ENCODE results near the gene CMTR2.

The CMTR2 gene

DNA sequence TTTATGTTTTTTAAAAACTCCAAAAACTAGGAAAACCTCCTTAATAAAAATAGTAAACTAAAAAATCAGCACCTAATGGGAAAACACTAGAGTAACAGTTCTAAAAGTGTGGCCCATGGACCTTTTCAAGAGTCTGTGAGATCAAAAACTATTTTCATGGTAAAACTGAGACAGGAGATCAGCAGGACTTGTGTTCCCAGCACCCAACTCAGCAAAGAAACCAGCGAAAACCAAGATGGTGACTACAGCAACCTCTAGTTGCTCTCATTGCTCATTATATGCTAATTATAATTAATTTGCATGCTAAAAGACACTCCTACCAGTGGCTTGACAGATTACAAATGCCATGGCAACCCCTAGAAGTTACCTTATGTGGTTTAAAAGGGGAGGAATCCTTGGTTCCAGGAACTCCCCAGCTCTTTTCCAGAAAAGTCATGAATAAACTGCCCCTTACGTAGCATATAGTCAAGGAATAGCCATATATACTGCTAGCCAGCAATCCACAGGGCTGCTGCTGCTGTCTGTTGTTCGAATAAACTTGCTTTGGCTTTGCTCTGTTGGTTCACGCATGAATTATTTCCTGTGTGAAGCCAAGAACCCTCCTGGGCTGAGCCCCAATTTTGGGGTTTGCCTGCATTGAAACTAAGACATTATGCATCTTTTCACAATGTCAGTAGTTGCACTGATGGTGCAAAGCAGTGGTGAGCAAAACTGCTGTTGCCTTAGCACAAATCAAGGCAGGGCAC lies 12.4 kb downstream of the CMTR2 start:
- no peak for DNase-seq (ENCODE audit: low read depth in 2 of 2)

DNA sequence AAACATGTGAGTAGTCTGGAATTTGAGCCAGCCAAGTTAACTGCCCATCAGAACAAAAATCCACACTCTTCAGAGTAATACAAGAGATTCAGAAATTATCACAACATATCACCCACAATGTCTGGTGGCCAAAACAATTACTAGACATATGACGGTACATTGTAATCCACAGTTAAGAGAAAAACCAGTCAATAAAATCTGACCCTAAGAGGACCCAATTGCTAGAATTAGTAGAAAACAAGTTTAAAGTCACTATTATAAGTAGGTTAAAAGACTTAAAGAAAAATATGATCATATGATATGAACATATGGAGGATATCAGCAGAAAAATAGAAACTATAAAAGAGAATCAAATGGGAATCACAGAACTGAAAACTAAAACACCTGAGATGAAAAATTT lies 15.8 kb downstream of the CMTR2 start:
- DNase-seq (ENCODE audit: low read depth in 2 of 2) = no peak

DNA sequence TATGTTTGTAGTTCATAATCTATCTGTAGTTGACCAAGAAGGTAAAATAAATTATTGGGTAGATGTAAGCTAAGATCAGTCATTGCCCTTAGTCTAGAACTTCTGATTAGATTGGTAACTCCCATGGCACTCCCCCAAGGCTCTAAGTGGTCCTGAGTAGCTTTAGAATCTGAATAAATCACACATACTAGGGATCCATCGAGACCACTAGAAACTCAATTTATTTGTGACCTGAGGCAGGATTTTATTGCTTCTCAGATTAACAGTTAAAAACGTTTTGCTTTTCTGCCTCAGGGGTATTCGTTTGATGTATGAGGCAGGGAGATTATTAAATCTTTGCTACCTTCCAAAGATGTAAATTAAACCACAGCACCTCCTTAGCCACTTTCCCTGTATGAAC lies 24.9 kb downstream of the CMTR2 start:
- no peak for DNase-seq (ENCODE audit: low read depth in 2 of 2)

DNA sequence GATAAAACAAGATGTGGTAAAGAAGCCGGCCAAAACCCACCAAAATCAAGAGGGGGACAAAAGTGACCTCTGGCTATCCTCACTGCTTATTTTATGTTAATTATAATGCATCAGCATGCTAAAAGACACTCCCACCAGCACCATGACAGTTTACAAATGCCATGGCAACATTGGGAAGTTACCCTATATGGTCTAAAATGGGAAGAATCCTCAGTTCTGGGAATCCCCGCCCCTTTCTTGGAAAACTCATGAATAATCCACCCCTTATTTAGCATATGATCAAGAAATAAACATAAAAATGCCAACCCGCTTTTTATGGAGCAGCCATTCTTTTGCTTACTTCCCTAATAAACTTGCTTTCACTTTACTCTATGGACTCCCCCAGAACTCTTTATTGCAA lies 25.6 kb downstream of the CMTR2 start:
- DNase-seq (ENCODE audit: low read depth in 2 of 2) = no peak

DNA sequence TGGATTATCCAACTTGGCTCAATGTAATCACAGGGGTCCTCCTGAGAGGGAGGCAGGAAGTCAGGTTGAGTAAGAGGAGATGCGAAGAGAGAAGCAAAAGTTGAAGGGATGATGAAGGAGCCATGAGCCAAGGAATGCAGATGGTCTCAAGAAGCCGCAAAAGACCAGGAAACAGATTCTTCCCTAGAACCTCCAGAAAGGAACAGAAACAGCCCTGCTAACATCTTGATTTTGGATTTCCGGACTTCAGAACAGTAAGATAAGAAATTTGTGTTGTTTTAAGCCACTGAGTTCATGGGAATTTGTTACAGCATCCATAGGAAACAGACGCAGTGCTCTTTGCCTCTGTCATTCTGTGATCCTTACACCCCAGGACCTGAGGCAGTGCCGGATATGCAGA lies 26.8 kb downstream of the CMTR2 start:
- DNase-seq (ENCODE audit: low read depth in 2 of 2) = no peak

DNA sequence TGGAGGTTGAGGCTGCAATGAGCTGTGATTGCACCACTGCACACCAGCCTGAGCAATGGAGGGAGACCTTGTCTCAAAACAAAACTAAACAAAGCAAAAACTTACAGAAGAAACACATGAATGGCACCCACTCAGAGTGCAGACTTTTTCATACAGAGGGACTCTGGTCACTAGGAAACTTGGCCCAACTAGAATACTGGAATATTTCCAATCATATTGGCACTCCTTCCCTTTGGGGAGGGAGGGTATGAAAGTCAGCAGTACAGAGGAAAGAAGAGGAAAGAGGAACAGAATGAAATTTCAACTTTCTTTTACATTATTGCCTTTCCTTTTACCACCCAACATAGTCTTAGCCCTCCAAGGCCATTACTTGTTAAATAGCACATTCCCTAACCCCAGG lies 28.2 kb downstream of the CMTR2 start:
- DNase-seq (ENCODE audit: low read depth in 2 of 2) = no peak

DNA sequence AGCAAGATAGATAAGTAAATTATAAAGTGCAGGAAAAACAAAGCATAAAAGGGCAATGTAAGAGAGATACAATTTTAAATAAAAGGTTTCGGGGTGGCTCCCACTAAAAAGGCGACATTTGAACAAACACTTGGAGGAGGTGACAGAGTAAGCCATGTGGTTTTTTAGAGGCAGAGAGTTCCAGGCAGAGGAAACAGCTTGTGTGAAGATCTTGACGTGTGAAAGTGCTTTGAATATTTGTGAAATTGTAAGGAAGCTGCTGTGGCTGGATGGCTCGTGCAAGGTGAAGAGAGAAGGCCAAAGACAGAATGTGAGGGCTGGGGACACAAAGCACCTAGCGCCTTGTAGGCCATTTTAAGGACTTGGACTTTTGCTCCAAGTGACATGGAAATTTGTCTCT lies 30.1 kb downstream of the CMTR2 start:
- no peak for DNase-seq (ENCODE audit: low read depth in 2 of 2)

DNA sequence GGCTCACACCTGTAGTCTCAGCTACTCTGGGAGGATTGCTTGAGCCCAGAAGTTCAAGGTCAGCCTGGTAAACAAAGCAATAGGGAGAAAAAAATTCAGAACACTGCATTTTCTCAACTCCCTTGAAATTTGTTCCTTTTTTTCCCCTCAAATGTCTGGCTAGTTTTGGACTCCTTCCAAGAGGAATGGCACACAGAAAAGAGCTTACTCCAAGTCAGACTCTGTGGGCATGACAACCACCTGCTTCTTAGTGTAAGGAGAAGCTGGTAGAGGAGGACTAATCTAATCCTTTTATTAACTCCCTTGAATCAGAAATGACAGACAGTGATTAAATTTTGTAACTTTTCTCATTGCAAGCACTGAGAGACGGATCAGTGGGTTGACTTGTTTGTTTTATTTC lies 30.8 kb downstream of the CMTR2 start:
- no peak for DNase-seq (ENCODE audit: low read depth in 2 of 2)

DNA sequence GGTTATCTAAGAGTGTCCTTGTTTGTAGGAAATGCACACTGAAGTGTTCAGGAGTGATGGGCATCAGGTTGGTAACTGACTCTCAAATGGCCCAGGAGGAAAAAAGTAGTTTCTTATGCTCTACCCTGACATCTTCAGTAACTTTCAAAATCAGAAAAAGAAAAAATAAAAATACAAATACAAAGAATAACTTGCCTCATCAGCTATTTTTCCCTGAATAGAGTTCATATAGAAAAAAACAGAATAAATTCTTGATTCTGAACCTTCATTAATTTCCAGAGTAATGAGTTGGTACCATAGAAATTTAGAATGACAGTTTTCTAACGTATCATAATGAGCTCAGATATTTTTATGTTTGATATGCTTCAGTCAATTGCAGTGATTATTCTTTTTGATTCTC lies 31.4 kb downstream of the CMTR2 start:
- no peak for DNase-seq (ENCODE audit: low read depth in 2 of 2)

DNA sequence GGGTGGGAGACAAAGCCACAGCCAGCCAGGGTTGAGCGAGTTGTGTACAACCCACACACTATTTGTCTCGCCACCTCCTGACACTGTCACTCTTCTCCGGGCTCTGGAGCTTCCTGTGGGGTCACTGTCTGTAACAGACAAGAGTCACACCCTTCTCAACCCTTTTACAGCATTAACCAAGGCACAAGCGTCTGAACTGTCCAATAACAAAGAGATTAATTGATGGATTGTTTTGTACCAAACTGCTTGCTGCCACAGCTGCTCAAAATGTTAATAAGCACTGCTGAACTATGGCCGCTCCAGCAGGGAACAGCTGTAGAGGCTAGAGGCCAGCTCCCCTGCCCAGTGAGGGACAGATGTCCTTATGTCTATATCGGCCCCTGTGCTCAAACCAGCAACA lies 33.5 kb downstream of the CMTR2 start:
- DNase-seq (ENCODE audit: low read depth in 2 of 2) = no peak

DNA sequence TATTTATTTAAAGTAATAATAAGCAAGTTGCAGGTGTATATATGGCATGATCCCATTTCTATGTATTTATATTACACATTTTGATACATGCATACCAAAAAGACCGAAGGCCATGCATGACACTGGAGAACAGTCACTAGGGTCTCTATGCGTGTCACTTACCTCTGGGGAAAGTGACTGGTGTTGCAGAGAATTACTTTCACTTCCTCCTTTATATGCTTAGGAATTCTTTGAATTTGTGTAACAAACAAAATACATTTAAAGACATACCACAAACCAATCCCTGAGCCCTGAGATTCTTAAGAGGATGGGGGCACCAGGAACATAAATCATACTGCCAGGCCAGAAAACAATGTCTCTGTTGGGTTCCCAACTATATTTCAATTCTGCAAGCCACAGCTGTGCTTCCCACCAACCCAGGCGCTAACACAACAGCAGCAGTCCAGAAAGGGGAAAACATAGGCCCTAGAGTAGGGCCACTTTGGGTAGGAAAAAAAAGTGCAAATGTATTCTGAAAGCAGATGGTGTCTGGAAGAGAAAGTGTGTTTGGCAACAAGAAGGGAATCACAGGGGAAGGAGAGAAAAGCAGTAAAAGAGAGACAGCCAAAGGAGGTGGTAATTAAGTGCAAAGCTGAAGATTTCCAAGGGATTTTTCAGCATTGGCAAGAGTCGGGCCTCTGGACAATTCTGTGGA lies 34.2 kb downstream of the CMTR2 start:
- DNase-seq (ENCODE audit: low read depth in 2 of 2) = no peak

DNA sequence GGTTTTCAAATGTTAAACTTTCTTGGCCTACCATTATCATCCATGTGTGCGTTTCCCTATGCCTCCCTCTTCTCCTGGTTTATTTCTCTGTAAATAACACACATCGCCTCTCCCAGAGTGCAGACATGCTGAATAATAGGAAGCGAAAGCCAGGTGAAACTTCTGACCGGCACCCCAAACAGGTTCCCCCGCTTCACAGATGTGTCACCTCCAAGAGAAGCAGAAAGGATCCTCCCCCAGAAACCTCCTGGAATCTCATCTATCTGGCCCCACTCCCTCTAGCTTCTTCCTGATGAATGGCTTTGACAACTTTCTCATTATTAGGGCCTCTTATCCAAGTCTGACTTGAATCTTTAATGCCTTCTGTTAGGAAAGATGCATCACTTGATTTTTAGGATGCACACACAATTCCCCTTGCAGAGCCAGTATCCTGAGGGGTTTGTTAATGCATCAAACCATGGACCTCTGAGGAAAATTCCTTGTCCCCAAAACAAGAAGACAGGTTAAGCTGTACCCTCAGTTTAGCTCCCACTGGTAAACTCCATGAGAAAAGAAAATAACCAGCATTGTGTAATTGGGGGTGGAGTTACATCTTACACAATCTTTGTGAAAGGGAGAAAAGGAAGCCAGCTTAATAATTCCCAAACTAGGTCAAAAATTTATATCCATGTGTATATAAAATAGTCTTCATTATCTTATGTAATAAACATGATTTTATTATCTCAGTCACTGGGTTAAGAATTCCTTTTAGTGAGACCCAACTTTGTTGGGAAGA lies 38.6 kb downstream of the CMTR2 start:
- no peak for DNase-seq (ENCODE audit: low read depth in 2 of 2)

DNA sequence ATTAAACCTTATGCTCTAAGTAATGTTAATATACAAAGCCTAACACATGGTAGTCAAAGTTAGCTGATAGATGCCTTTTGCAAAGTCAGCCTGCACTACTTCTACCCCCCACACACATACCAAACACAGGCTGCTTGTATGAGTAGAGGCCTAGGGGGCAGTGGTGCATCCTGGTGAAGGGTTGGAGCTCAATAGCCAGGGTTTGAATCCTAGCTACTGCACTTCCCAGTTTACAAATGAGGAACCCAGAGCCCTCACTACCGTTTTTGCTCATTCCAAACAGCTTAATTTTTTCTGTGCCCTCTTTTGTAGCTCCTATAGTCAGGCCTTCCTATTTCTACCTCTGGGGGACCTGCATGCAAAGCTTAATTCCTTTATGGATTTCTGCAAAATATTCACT lies 39.8 kb downstream of the CMTR2 start:
- DNase-seq (ENCODE audit: low read depth in 2 of 2) = no peak

DNA sequence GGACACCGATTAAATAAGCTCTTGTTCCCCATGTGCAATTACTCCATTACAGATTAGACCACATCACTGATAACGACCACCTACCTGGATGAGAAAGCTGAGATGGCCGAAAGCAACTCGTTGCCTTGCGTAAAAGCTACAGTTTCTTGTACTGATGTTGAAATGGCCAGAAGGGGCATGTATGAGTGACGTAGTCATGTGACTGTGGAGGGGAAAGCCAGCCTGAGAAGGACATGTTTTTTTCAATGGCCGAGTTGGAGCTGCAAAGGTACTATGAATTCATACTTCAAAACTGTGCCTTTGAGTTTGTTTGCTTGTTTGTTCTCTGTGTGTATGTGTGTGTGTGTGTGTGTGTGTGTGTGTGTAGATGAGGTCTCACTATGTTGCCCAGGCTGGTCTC lies 41.7 kb downstream of the CMTR2 start:
- no peak for DNase-seq (ENCODE audit: low read depth in 2 of 2)

DNA sequence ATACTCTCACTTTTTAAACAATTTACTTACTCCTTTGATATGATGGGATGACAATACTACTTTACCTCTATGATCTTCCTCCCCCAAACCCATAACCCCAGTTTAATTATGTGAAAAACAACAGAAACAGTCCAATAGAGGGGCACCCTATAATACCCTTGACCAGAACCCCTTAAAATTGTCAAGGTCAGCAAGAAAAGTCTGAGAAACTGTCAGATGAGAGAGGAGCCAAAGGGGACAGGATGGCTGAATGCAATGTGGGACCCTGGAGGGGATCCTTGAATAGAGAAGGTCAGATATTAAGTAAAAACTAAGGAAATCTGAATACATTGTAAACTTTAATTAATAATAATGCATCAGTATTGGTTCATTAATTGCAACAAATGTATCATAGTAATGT lies 42.9 kb downstream of the CMTR2 start:
- DNase-seq (ENCODE audit: low read depth in 2 of 2) = no peak

DNA sequence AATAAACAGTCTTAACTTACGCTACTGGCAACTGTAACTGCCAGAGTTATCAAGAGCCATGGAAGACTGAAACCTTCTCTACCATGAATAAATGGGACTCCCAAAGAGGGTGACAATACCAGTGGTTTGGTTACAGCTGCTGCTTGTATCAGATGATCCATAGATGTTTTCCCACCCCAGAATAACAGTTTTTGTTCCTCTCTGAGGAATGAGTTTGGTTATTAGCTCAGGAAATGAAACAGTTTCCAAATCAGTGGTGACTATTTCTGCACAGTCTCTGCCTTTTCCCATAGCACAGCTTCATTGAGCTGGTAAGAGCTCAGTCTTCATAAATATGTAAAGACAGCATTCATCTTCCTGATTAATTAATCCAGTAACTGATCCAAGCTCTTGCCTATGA lies 44.7 kb downstream of the CMTR2 start:
- no peak for DNase-seq (ENCODE audit: low read depth in 2 of 2)

DNA sequence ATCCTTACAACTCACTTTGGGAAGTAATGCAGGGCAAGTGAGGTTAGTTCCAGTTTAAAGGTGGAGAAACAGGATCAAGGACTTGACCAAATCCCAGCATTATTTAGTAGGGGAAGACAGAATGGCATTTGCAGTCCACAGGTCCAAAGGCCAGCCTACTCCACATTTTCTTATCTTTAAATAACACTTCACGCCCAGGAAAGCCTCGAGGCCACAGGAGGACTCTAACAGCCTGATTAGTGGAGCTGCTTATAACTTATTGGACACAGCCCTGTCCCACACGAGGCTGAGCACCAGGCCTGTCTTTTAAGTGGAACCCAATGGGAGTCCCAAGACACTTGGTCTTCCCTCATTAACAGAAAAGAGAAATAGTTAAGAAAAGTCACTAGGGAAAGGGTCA lies 46.6 kb downstream of the CMTR2 start:
- no peak for DNase-seq (ENCODE audit: low read depth in 2 of 2)

DNA sequence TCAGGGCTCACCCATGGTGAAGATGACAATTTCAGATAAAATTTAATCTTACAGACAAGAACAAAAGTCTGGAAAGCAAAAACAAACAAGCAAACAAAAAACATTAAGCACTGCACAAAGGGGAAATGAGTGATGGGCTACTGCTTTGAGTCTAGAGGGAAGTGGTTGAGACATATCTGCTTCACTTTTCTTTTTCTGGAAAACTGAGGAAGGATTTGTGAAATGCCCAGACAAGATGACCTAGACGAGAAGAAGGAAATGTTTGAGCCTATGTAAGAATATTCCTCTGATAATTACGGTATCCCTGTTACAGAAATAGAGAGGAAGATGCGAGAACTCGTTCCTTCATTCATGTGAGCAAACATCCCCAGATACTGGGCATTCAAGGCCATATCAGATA lies 47.2 kb downstream of the CMTR2 start:
- DNase-seq (ENCODE audit: low read depth in 2 of 2) = no peak

All from stimulated activated CD4-positive, alpha-beta T cell treated with anti-CD3 and anti-CD28 coated beads, Interleukin-1b, Interleukin-23, amount 100 ng/mL, for 1 hour (primary cell).